ENCODE data around the gene PIGB. TPM values are rescaled to one million over a fixed set of nuclear protein-coding genes. Genes with fewer than 3 reads are reported as not detected.

Gene PIGB
- total and polyA plus RNA-seq, 2 of the 8 experiments (the other 6 are each of a cell fraction or from before 2014, with no cell fraction given), result 4.3 to 11.7 TPM

DNA sequence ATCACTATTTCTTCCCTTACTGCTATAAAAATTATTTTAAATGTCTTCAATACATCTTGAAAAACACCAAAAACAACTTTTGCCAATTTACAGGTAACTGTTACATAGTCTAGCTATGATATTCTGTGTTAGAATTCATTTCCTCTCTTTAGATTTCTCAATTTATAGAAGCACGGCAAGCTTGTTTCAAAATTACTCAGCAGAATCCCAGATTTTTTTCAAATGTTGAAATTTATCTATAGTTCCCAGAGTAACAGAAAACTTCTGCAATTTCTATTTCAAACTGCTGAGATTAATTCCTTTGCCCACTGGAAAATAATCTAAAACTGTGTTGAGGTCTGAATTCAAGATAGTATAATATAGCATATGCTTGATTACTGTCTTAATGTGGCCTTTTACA, 48.0 kb downstream of the PIGB start:
- Histone ChIP-seq H3K27me3 (replicated peaks in 1 of 4; ENCODE audit: control insufficient read depth in 3 of 4, extremely low read depth in 1 of 4, insufficient read depth in 3 of 4, low read length in 3 of 4) (no peaks in the 10 kb centered on the region), H2BK12ac (ENCODE audit: low read depth, low read length) (no peak overlapping the region), H2AK5ac (ENCODE audit: low read depth, low read length) (no peak overlapping the region), H2BK120ac (replicated peaks; ENCODE audit: low read depth, low read length) (no peak overlapping the region), H3K23ac (ENCODE audit: insufficient read length) (no peak overlapping the region), H3K4me2 (ENCODE audit: insufficient read depth in 1 of 2, low read depth in 2 of 2, low read length in 2 of 2) (no peak overlapping the region), H3K23me2 (ENCODE audit: low read depth, low read length) (no peaks in the 10 kb centered on the region), H3K14ac (ENCODE audit: insufficient read length) (no peak overlapping the region), H3K27ac (ENCODE audit: low read depth, low read length) (no peak overlapping the region), H3K4ac (replicated peaks; ENCODE audit: insufficient read length, low read depth, low read length) (no peak overlapping the region), H3K79me1 (ENCODE audit: low read depth, low read length) (no peaks in the 10 kb centered on the region), H3K36me3 (ENCODE audit: control insufficient read depth in 2 of 4, insufficient read depth in 4 of 4, low read length in 3 of 4) (no peaks in the 10 kb centered on the region), H2BK15ac (ENCODE audit: low read length) (no peak overlapping the region), H3K79me2 (ENCODE audit: control insufficient read depth in 1 of 2, insufficient read depth in 2 of 2, low read length in 2 of 2) (no peaks in the 10 kb centered on the region), H3K4me1 (replicated peaks in 1 of 4; ENCODE audit: control insufficient read depth in 3 of 4, insufficient read depth in 4 of 4, low read length in 3 of 4) (no peaks in the 10 kb centered on the region), H2BK20ac (ENCODE audit: low read length) (no peak overlapping the region), H2AFZ (ENCODE audit: low read length) (no peak overlapping the region), H3K9ac (replicated peaks in 1 of 4; ENCODE audit: extremely low read depth in 1 of 4, low read depth in 3 of 4, low read length in 3 of 4) (no peak overlapping the region), H3K18ac (ENCODE audit: extremely low read depth, low read length) (no peak overlapping the region), H3K56ac (replicated peaks; ENCODE audit: insufficient read length, low read depth, low read length) (no peak overlapping the region), H4K8ac (ENCODE audit: extremely low read depth, insufficient read depth, low read length) (no peak overlapping the region), H2BK5ac (ENCODE audit: low read depth, low read length) (no peak overlapping the region), H4K5ac (ENCODE audit: insufficient read length, low read depth, low read length) (no peak overlapping the region), H3K9me3 (ENCODE audit: insufficient read depth in 2 of 2, low read depth in 1 of 2, low read length in 1 of 2) (no peaks in the 10 kb centered on the region), H4K20me1 (replicated peaks in 1 of 2; ENCODE audit: control insufficient read depth in 1 of 2, insufficient read depth in 2 of 2, low read length in 2 of 2) (no peaks in the 10 kb centered on the region), H3K4me3 (ENCODE audit: extremely low read depth in 1 of 4, insufficient read depth in 2 of 4, low read depth in 3 of 4, low read length in 4 of 4) (no peak overlapping the region), H4K91ac (replicated peaks; ENCODE audit: insufficient read length, low read length) (no peak overlapping the region)
- FAIRE-seq (no peak), DNase-seq (ENCODE audit: low read depth in 1 of 2, low spot score in 2 of 2) (no peak)
- no peak for TF ChIP-seq JUND (IDR thresholded peaks at IDR 0.05; ENCODE audit: low read length)
- no peak for TF ChIP-seq CHD1 (IDR thresholded peaks at IDR 0.05; ENCODE audit: low read depth, low read length)
- TF ChIP-seq RAD21 (IDR thresholded peaks at IDR 0.05 in 1 of 2, conservative IDR thresholded peaks at IDR 0.05 in 1 of 2; ENCODE audit: low read depth in 2 of 2, low read length in 2 of 2), result no peak
- no peak for TF ChIP-seq NANOG (IDR thresholded peaks at IDR 0.05; ENCODE audit: insufficient read depth, low read depth, low read length, poor library complexity, severe bottlenecking)
- TF ChIP-seq BCL11A (IDR thresholded peaks at IDR 0.05; ENCODE audit: low read depth in 2 of 2, low read length in 2 of 2), result no peak
- no peak for TF ChIP-seq KDM5A (IDR thresholded peaks at IDR 0.05; ENCODE audit: low read length)
- TF ChIP-seq ATF2 (IDR thresholded peaks at IDR 0.05; ENCODE audit: low read length), result no peak
- no peak for TF ChIP-seq SIRT6 (IDR thresholded peaks at IDR 0.05; ENCODE audit: low read length)
- no peak for TF ChIP-seq CBX8 (IDR thresholded peaks at IDR 0.05; ENCODE audit: borderline replicate concordance, low read depth, low read length)
- no peak for TF ChIP-seq FOSL1 (IDR thresholded peaks at IDR 0.05; ENCODE audit: insufficient read depth, low read depth, low read length)
- no peak for TF ChIP-seq POLR2A (IDR thresholded peaks at IDR 0.05; ENCODE audit: control extremely low read depth in 1 of 2, low read depth in 2 of 2, low read length in 2 of 2)
- TF ChIP-seq TAF7 (optimal IDR thresholded peaks at IDR 0.05; ENCODE audit: borderline replicate concordance, low read depth, low read length), result no peak
- ChIA-PET CTCF (ENCODE audit: partially characterized antibody) (interaction anchor here (0.7 to 1.2 kb wide), 2 partner anchors 68 to 293 kb away, joined by 3 read pairs; no protein-coding TSS in a partner anchor), POLR2A (ENCODE audit: partially characterized antibody) (no interaction called here)
- 90% methylated on average over 1 of the region's 1 CpG; no CpG with 5 or more reads in 1 of the 2 experiments for WGBS, 2 experiments (ENCODE audit: extremely low coverage in 1 of 2, insufficient coverage in 1 of 2, insufficient read length in 1 of 2, insufficient replicate concordance in 2 of 2, low coverage in 1 of 2, low lambda C conversion rate in 2 of 2, missing lambda C conversion rate in 1 of 2)

All from H1 (cell line).